NCI-H2227 (cell line): Measurements from ENCODE around the gene SEMA5A.
A peak's percentile ranks its signal among the peaks of the same experiment; 100 is the strongest.

Source experiments
- DNase-seq: peaks from one replicate; lab custom pipeline; 2025; ENCODE audit not compliant: unreplicated experiment; lab: John Stamatoyannopoulos, UW

Gene SEMA5A

DNA sequence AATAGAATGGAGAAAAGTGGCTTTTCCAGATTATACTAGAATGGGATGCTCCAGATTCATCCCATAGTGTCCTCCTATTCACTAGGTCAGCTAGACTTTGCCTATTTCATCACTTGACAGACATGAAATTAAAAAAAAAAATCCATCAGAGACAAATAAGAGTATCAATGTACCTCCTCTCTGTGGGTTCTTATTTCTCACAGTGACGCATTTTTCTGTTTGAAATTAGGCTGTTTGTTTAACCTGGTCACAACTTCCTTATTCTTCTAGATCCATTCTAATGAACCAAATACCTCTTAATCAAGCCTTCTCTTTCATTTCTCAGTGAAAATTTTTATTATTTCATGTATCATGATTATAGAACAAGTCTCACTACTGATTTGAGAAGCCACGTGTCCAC lies 305.4 kb downstream of the SEMA5A start:
- DNase-seq: no peak

DNA sequence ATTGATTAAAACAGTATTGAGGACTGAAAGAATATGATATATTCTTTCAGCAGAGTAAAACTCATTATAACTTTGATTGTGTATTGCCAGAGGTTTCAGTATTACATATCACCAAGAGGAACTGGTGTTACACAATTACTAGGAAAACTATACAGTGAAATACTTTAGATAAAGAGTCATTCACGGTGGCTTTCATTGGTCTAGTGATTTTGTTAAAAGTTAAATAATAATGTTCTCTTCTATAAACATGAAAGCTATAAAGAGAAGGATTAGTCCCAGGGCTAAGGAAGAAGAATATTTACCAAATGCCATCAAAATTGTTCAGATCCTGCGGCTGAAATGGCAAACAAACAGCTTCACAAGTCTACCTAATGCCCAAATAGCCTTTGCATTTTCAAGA lies 306.2 kb downstream of the SEMA5A start:
- DNase-seq: no peak

DNA sequence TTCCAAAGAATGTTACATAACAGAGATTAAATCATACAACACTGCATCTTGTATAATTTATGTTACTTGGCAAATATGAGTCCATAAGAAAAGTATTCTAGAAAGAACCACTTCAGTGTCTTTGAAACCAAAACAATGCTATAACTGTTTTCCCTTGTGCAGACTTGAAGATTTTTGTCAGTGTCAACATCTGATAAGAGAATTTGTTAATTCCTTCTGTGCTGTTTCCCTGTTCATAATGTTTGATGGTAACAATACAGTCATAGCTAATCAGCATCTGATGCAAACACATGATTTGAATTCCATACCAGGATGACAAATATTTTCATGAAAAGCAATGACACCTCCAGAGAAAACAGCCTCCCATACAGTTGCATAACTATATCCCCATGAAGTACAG lies 306.8 kb downstream of the SEMA5A start:
- no peak for DNase-seq

DNA sequence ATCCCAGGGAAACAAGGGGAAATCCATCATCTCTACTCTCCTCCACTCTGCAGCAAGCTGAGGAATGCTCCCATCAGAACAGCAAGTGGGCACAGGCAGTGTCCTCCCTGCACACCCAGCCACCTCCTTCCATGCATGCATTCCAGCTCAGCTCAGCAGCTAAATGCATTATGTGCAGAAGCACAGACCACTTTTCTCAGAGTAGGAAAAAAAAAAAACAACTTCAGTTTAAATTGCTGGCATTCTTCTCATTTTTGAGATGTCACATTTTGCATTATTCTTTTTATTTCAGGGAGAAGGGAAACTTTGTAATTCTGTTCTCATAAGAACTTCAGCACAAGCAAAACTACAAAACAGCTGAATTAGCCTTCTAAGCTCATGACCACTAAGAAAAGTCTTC lies 312.2 kb downstream of the SEMA5A start:
- DNase-seq: no peak

DNA sequence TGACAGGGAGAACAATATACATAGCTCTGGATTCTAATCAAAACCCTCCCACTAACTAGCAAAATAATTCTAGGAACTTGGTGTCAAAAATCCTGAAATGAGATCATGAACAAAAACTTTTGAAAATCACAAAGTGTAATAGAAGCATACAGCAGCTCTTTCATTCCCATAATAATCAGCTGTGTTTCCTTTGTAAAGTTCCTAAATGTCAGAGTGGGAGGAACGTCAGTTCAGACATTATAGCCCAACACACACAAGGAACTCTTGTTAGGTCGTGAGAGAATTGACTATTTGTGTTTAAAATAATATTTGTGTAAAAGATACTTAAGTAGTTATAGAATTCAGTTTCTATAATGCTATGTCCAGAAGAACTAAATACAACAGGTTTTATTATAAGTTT lies 312.8 kb downstream of the SEMA5A start:
- DNase-seq: no peak

DNA sequence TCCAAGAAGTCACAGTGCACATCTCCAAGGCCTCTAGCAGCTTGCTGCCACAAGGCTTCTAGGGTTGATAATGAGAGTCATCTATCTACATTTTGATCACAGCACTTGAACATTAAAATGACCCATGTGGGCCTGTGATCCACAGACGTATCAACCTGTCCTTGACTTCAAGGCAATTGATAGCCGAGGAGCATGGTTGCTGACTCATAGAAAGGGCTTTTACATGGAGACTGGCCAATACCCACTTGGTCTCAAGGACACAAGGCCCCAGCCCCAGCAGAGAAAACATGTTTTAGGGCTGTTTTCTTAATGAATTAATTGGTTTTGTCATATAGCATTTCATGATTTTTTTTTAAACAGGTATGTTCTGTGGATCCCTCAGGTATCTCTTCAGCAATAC lies 314.0 kb downstream of the SEMA5A start:
- DNase-seq: no peak

DNA sequence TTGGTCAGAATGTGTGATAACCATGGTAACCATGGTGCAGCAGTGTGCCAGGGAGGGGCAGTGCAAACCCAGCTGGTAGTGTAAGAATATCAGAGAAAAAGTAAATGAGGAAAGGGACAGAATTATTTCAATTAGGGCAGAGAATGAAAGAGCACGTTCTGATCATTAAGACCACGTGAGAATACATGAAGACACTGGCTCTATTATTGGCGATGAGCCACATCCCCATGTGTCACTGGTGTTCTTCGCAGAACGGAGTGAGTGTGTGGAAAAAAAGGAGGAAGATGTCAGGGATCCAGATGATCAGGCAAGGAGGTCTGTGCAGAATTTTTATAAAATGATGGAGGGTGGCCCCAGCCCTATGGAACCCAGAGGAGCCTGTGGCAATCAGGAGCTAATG lies 315.5 kb downstream of the SEMA5A start:
- DNase-seq: no peak

DNA sequence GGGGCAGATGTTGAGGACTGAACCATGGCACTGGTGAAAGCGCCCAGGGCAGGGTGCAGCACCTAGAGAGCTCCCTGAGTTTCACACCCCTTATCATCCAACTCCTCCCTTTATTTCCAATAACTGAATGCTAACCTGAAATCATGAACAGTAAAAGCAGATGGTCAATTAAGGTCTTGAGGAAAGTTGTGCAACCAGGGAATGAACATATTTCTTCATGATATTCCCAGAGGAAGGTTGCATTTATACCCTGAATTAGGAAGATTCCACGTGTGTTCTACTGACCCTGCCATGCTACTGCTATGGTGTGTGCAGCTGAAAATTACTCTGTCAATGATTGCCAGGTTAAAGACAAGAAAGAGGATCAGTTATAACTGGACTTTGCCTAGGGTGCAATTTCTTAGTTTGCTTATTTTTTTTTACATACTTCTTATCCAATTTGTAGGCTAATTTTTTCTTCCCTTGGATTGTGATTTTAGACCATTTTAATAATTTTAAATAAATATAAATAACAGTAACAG lies 319.8 kb downstream of the SEMA5A start:
- DNase-seq: no peak

DNA sequence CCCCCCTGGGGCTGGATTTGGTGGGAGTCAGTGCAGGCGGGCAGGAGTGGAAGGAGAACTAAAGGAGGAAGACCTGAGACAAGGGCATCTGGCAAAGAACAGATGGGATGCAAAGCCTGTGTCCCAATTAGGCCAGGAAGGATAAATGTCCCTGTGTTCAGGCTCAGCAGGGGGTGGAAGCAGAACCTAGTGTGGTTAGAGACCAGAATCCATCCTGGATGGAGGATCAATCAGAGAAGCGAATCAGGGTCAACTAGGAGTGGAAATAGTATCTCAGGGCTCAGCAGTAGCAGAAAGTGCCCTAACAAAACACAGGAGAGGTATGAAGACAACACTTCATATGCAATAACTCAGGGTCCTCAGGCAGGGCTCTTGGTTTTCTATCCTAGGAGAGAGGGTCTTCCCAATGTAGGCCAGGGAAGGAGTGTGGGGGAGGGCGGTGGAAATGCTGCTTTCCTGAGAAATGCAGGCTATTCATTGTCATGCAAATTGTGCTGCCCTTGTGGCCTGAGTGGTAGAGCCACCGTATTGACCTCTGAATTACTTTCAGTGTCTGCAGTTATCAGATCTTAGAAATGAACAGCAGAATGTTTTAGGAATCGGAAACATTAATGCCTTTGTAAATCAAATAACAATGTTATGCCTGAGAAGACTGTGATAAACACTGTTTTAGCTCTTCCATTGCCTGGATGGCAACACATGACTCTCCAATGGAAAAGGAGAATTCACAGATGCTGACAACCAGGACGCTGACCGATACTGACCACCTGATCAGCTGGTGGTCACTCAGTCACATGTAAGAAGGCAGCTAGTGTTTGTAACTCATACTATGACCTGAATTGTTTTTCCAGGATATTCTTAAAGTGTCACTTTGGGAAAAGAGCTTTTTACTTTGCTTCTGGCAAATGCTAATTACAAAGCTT lies 323.6 kb downstream of the SEMA5A start:
- no peak for DNase-seq

DNA sequence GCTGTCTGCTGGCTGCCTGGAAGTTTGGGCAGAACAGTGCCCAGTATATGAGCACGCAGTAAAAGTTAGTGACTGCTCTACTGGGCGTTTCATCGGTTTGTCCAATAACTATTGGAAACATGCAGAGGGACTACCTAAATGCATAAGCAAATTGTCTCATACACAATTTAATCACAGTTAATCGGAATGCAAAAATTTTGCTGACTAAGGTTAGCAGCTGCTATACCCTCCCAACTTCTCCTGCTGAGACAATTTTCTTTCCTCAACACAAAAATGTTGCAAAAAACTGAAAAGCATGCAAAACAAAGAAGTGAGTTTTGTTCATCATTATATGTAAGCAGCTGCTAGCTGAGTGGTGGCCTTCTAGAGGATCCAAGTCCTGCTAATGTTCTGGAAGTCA lies 327.5 kb downstream of the SEMA5A start:
- no peak for DNase-seq

DNA sequence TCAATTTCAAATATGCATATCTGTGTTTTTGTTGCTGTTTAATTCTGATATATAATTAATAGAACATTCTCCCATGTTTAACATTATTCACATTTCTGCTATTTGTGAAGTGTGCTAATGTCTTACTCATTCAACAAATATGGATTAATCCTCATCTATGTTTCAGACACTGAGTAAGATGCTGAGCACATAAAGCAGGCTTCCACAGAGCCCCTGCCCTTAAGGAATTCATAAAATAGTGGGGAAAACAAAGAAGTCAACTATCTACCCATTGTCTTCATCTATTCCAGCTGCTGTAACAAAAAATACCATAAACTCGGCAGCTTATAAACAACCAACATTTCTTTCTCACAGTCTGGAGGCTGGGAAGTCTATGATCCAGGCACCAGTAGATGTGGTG lies 333.3 kb downstream of the SEMA5A start:
- no peak for DNase-seq

DNA sequence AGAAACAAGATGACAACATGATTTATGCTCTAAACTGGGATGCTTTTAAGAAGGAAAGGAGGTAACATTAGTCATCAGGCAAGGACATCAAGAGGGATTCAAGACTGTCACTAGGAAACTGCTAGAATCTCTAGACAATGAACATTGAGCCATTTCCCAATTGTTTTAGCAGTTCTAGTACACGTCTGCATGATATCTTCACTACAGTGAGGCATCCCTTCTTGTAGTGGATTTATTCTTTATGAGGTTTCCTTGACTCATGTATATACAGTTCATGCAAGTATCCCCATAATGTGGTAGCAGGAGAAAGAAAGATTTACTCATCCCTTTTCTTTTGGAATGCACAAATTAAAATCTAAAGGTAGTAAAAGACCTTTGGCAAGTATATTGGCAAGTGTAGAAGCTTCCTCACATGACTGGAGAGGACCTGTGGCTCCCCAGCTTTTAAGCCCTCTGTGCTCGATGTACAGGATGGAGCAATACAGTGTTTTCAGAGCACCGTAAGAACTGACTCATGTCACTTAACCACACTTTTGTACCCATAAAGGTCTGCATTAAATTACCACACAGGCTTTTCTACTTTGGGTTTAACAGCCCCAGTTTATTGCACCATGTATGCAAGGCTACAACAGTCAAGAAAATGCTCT lies 335.9 kb downstream of the SEMA5A start:
- DNase-seq: no peak

DNA sequence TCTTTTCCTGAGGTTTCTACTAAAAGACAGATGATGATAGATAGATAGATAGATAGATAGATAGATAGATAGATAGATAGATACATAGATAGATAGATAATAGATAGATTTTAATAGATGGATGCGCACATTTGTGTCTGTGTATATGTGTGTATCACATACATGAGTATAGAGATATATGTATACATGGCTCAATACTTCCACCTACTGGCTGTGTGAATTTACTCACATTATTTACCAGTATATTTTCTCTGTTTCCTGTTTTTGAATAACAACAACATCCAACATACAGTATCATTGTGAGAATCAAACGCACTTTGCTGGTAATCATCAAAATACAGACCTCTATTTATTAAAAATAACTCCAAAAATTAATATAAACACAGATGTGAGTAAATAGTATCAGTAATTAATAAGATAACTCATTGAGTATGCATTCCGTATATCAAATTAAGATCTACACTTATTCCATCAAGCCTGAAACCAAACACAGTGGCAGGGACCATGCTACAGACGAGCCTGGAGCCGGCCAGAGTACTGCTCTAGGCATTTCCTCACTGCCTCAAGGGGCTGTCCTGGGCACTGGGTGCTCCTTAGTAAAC lies 338.0 kb downstream of the SEMA5A start:
- DNase-seq: peak; percentile 65

DNA sequence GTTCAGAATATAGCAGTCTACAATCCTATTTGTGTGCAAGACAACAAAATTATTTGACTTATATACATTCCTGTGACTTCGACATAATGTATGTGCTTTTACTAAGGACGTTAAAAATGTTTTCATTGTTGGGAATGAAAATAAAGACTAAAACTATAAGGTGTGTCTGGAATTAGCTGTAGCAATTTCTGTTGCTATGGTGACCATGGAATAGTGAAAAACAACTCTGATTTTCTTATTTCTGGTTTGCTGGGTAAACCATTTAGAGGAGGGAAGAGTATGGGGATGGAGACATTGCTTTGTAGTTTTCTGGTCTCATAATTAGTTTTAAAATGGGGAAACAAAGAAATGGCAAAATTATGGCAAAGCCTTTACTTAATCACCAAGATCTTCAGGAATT lies 343.2 kb downstream of the SEMA5A start:
- DNase-seq: no peak

DNA sequence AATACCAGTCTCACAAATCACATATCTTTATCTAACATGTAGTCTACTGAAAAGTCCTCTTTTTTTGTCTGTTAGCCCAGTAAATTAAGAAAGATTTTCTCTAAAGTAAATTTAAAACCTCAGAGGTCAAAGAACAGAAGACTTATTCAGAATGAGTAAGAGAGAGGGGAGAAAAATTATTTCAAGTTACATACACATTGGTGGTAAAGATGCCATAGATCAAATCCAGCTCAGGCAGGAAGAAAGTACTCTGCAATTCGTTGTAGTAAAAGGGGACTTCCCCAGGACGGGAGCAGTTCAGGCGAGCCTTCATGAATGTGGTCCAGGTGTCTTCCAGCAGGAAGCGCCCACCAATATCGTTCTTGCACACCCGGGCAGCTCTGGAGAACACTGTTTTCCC lies 344.1 kb downstream of the SEMA5A start:
- no peak for DNase-seq

DNA sequence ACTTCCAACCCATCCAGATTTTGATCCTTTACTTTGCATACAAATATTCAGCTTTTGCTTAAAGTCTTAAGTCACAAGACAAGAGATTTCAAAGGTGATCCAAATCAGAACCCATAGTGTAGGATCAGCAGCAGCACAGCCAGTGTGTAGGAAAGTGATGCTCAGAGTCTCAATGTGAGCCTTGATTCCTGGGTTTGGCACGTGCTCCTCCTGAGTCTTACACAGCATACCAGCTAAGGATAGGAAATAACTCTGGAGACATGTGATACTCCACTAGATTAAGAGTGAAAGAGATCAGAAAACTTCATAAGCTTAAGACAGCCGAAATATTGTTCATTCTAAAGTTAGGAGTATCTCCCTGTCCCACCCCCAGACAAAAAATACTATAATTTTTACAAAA lies 344.9 kb downstream of the SEMA5A start:
- DNase-seq: no peak

DNA sequence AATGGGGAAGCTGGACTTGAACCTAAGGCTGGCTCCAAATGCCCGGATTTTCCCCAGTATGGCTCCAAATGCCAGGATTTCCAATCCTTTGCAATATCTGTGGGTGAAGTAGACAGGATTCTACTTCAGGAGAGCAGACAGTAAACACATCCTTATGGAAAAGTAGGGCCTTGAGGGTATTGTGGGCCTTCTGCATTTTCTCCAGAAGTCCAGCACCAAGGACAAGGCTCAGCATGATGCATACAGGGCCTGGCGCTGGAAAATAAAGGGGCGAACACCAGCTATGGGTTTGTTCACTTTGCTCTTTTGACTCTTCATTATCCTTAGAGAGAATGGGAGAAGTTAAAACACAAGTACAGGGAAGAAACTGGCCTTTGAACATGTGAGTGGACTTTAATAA lies 347.5 kb downstream of the SEMA5A start:
- DNase-seq: no peak

DNA sequence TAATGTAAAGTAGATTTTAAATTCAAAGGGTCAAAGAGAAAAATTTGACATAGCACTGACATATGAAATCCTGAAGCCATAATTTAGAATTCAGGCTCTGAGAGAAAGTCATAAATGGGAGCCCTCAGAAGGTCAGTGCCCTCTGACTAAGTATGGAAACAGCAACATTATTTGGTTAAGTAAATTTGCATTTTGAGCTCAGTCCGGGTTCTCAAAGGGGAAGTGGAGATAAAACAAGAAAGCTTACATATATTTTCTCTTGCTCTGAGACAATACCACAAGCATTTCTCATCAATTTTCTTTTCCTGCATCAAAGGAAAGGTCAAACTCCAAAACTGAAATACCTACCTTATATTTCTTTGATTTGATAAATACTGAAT lies 348.0 kb downstream of the SEMA5A start:
- DNase-seq: no peak

DNA sequence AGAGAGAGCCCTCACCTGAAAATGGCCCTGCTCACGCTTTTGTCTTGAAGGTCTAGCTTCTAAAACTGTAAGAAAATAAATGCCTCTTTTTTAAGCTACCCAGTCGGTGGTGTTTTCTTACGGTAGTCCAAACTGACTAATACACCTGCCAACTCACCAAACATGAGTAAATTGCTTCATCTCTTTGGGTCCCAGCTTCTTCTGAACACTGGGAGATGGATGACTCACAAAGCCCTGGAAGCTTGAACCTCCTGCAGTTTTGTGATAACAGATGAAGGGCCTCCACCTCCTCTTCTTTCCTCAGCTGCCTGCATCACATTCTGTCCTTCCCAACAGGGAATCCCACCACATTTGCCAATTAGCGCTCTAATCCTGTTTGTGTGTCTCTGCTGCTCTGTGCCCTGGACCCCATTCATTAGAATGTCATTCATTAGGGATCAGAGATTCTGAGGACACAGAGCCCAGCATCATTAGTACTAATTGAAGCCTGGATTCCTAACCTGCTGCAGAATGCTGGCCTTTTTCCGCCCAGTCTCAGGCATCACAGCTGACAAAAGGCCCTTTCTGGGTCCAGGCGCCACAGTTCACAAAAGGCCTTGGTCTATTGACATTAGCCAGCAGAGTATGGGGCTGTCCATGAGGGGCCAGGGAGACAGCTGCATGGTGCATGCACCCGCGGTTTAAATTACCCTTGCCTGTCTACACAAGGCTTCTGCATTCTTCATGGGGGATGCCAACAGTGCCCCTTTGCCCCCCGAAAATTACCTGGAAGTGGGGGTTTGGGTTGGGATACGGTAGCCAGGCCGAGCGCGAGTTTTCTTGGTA lies 349.3 kb downstream of the SEMA5A start:
- no peak for DNase-seq

DNA sequence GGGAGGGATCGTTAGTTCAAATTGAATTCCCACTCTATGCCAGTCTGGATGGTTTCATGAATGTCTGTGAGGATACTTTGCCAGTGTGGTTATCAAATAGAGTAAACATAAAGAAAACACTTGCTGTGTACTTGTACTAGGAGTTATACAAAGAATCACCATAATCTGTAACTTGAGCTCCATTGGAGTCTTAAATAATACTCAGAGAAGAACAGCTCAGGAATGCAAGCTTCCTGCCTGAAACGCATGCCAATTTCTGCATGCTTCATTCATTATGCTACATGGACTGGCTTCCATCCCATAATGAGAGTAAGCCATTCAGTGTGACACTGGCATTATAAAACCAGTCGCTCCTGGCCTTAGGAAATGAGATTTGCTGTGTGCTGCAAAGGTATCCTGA lies 351.4 kb downstream of the SEMA5A start:
- no peak for DNase-seq

DNA sequence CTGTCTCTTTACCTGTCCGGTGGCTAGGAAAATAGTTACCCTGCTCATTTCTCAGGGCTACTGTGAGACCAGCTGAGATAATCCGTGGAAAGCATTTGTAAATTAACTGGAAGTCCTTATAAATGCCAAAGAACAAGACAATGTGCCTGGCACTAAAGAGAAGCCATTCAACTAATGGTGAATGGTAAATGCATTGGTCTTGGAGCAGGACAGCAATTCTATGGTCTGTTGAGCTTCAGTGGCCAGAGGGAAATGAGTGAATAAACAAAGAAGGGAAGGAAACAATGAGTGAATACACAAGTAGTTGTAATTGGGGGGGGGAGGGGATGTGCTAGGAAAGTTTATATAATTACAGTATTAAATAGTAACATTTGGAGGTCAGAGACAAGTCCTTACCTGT lies 353.6 kb downstream of the SEMA5A start:
- no peak for DNase-seq
